ENCODE results near the gene PITX1. TPM values are rescaled to one million over a fixed set of nuclear protein-coding genes. Genes with fewer than 3 reads are reported as not detected.

The PITX1 gene
- total RNA-seq, 1 donor from 2014 or later: 23.8 TPM

DNA sequence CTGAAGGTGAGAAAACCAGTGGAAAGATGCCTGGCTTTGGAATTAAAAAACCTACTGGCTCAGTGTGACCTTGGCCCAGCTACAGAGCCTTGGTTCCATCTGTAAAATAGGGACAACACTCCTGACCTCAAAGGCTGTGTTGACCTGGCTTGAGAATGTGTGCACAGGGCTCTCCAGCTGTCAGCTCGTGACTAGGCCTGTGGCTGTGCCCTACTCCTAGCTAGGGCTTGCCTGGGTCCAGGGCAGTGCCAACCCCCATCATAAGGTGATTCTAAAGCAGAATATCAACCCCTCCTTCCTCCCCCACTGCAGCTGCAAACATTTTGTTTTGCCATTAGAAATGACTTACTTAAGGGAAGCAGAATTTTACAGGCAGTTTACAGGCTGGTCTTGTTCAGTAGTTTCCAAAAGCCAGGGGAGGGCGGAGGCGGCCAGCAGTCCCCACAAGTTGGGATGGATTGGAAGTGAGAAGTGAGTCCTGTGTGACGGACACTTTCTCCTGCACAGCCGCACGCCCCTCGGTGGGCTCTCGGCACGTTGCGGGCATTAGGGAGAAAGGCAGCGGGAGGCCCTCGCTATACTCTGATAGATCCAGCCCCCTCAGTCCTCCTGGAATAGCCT lies 7.3 kb downstream of the PITX1 start:
- intact Hi-C loops (cut with DNase I): no loop called here
- no peak overlapping the region for H3K4me3 ChIP-seq
- TF ChIP-seq, protein P1, sequence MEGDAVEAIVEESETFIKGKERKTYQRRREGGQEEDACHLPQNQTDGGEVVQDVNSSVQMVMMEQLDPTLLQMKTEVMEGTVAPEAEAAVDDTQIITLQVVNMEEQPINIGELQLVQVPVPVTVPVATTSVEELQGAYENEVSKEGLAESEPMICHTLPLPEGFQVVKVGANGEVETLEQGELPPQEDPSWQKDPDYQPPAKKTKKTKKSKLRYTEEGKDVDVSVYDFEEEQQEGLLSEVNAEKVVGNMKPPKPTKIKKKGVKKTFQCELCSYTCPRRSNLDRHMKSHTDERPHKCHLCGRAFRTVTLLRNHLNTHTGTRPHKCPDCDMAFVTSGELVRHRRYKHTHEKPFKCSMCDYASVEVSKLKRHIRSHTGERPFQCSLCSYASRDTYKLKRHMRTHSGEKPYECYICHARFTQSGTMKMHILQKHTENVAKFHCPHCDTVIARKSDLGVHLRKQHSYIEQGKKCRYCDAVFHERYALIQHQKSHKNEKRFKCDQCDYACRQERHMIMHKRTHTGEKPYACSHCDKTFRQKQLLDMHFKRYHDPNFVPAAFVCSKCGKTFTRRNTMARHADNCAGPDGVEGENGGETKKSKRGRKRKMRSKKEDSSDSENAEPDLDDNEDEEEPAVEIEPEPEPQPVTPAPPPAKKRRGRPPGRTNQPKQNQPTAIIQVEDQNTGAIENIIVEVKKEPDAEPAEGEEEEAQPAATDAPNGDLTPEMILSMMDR (IDR thresholded peaks at IDR 0.05): no peak

DNA sequence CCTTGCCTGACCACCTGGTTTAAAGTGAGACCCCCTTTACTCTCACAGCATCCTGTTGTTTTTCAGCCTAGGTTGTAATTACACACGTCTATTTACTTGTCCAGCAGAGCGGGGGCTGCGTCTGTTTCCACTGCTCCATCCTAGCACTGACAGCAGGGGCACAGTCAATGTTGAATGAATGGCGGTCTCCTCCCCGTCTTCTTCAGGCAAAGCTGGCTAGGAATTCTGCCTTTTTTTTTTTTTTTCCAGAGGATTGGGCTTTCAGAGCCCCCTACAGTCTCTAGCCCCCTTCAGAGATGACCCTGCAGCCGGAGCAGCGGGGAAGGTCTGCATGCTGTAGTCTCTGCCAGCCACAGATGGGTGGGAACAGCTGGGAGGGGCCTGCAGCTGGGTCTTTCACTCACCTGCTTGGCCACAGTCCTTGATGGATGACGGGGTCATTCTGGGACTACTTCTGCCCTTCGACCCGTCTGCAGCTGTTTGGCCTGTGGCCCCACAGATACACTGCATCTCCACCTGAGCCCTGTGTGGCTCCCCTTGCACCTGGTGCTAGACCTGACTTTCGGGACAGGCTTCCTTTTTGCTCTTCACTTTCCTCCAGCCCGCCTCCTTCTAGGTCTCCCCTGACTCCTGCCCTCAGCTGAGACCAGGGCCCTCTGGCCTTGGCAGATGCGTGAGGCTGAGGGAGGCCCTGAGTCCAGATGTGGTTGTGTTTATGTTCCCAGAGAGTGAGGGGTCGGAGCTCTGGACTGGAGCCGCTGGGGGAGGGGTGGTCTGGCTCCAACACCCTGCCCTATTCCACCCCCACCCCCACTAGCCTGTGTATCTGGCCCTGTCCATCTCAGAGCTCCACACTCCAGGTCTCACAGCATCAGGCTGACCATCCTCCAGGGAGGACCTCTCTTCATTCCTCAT lies 8.0 kb downstream of the PITX1 start:
- peaks cover 12% of the 10 kb centered on the region for H3K27me3 ChIP-seq
- intact Hi-C loops (cut with DNase I): no loop called here
- no peak overlapping the region for H3K4me3 ChIP-seq
- no peak for DNase-seq (ENCODE audit: low spot score in 2 of 2)
- no peaks in the 10 kb centered on the region for H3K9me3 ChIP-seq
- H3K36me3 ChIP-seq: no peaks in the 10 kb centered on the region
- TF ChIP-seq, protein P1 (IDR thresholded peaks at IDR 0.05): no peak
- peaks cover 2 to 5% of the 10 kb centered on the region in 2 donors for H3K4me1 ChIP-seq
- H3K27ac ChIP-seq: no peak overlapping the region

More for the DNA sequence above, 7.3 kb downstream of the PITX1 start:
- no peak for DNase-seq (ENCODE audit: low spot score in 2 of 2)
- Histone ChIP-seq H3K9me3 (no peaks in the 10 kb centered on the region), H3K27me3 (peaks cover 19% of the 10 kb centered on the region), H3K27ac (no peak overlapping the region), H3K4me1 (peaks cover 7 to 12% of the 10 kb centered on the region in 2 donors), H3K36me3 (no peaks in the 10 kb centered on the region)

DNA sequence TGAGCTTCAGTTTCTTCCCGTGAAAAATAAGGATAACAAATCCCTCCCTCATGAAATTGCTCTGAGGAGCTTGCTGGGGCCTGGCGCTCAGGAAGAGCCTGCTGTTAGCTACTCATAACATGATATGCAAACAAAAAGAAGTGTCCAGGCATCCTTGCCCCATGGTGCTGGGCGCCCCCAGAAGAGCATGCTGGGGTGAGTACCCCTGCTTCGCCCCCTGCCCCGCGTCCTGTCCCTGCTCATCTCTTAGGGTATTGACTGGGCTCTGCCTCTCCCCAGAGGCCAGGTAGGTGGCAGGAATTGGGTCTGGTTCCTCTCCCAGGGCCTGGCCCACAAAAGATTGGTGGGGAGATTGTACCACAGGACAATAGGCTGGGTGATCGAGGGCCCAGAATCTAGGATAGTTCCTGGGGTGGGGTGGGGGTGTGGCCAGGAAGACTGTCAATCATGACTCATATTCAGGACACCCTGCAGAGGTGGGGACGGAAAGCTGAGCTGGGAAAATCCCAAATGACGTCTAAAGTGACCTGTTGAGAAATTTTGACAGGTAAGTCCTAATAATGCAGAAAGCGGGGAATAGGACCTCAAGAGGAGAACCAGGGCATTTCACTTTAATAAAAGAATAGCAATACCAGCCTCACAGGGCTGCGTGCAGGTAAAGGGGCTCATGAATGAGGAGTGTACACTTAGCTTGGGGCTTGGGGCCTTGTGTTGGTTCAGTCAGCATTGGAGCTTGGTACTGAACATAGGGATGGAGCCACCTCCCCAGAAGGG lies 8.9 kb downstream of the PITX1 start:
- intact Hi-C loops (cut with DNase I): no loop called here
- Histone ChIP-seq H3K27ac (no peak overlapping the region), H3K36me3 (no peaks in the 10 kb centered on the region), H3K9me3 (no peaks in the 10 kb centered on the region), H3K4me3 (no peak overlapping the region), H3K4me1 (no peaks in the 10 kb centered on the region), H3K27me3 (peaks cover 7% of the 10 kb centered on the region)
- no peak for DNase-seq (ENCODE audit: low spot score in 2 of 2)
- TF ChIP-seq, protein P1 (IDR thresholded peaks at IDR 0.05): no peak

DNA sequence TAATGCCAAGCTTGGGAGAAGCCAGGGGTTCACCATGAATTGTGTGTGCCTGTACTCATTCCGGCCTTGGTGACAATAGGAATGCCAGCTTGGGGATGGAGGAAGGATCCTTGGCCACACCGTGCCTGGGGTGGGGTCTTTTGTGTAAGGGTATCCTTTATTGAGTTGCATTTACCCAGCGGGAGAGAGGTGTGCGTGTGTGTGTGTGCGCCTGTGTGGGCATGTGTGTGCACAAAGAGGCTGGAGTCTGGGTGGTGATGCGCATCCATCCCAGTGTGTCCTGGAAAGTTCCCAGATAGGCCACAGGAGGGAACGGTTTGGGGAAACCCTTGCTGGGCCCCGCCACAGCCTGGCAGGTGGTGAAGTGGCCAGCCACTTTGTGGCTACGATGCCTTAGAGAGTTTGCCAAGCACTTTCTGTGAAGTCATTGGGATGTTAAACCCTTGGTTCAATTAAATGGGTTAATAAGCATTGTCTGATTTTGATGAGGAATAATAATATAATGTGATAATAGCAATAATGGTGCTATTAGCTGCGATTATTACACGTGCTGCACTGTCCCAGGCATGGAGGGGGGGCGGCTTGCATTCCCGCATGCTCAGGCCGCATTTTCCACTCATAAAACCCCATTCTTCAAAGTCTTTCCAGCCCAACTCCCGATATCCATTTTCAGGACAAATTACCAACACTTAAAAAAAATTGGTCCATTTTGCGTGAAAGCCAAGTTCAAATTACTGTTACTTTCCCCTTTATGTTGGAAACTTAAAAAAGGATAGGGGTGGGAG lies 13.7 kb downstream of the PITX1 start:
- Histone ChIP-seq H3K4me1 (no peaks in the 10 kb centered on the region), H3K9me3 (no peaks in the 10 kb centered on the region), H3K27ac (no peak overlapping the region), H3K36me3 (no peaks in the 10 kb centered on the region), H3K4me3 (no peak overlapping the region), H3K27me3 (no peaks in the 10 kb centered on the region)
- DNase-seq (ENCODE audit: low spot score in 2 of 2): no peak
- TF ChIP-seq, protein P1 (IDR thresholded peaks at IDR 0.05): no peak
- intact Hi-C loops (cut with DNase I): no loop called here

DNA sequence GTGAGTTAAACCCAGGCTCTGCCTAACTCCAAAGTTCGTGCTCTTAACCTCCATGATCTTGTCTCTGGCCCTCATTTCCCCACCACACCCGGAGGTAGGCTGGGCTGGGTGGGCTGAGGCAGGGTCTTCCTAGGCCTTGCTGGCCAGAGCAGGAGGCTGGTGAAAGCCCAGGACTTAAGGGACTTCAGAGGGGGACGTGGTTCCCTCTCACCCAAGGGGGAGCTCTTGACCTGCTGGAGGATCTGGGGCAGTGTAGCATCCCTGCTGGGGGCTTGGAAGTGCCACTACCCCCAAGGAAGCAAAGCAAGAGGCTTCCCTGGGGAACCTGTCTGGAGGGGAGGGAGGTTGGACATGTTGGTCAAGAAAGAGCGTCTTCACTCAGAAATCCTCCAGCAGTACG lies 14.7 kb downstream of the PITX1 start:
- peak in 1 of 2 donors; percentile 45 for DNase-seq (ENCODE audit: low spot score in 2 of 2)
- Histone ChIP-seq H3K27me3 (no peaks in the 10 kb centered on the region), H3K36me3 (no peaks in the 10 kb centered on the region), H3K4me3 (no peak overlapping the region), H3K9me3 (no peaks in the 10 kb centered on the region), H3K4me1 (peaks cover 0 to 4% of the 10 kb centered on the region in 2 donors), H3K27ac (no peak overlapping the region)
- intact Hi-C loops (cut with DNase I): loop anchor here (10.0 kb wide), 1 partner anchor 315 kb away; no protein-coding TSS in a partner anchor
- TF ChIP-seq, protein P1 (IDR thresholded peaks at IDR 0.05): no peak

All from ascending aorta (tissue), 2 donors.